ENCODE data around the gene GRAPL. TPM values are rescaled to one million over a fixed set of nuclear protein-coding genes. Genes with fewer than 3 reads are reported as not detected.
"Not testable (repeated sequence)": the region's sequence is repeated elsewhere in the genome, so short reads cannot be mapped to it uniquely, and the experiment has no call there.

GRAPL gene
- total RNA-seq, result 1 to 10 TPM; 1.4 TPM

DNA sequence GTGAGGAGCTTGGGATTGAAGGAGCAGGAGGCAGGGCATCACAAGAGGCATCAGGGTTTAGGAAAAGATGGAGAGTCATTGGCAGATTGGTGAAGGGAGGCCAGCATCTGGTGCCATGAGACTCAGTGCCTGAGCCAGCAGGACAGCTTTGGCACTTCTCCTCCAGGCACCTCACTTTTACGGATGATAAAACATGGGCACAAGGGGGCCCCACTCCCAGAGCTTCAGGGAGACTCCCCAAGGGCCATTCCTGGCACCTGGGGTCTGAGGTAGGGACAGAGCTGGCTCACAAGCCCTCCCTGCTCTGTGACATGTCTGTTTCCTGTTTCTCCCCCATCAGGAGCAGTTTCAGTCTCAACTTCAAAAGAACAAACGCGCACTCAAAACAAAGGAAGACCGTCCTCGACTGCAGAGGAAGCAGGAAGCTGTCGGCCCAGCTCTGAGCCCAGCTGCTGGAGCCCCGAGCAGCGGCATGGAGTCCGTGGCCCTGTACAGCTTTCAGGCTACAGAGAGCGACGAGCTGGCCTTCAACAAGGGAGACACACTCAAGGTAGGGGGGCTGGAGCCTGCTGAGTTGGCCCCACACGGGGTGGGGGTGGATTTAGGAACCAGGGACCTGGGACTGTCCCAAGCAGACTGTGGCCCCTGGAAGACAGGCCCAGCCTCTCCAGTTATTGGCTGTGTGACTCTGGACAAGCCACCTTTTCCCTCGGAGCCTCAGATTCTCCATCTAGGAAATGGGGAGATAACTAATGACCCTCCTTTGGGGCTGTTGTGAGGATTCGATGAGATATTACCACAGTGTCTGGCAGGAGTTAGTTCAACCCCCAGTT is at the start of gene GRAPL:
TSS of gene GRAPL (plus strand) at position 442 of the 833 bp plus-strand sequence. CDS start at position 473, 31 bp downstream.
- CTCF ChIA-PET, result not testable (repeated sequence)

DNA sequence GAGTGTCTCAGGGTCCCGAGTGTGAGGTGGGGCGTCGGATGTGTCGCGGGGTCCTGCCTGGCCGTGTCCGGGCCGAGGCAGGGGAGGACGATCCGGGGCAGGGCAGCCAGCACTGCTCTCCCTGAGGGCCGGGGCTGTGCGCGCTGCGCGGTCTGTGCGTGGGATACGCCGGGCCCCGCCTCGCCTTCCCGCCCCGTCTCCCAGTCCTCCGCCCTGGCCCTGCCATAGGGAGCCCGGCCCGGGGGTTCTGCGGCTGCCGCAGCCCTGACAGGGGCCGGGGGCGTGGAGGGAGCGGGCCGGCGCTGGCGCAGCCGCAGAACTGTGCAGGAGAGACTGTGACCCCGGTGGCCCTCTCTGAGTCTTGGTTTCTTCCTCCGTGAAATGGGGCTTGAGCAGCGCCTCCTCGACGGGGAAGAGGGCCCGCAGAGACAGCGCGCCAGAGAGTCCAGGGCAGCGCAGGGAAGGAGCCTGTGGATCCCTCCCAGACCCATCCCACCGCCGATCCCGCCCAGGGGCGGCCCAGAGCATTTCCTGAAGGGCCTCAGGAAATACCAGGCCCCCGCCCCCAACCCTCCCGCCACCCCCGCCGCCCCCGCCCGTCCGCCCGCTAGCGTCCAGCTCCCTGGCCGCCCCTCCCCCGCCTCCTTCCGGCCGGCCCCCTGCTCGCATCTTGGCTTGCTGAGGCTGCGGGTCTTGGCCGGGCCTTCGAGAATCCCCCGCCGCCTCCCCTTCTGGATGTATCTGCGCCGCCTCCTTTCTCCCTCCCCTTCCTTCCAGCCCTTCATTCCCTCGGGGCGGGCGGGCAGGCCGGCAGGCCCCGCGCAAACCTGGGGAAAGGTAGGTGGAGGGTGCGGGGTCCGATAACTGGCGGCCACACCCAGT is 38.3 kb upstream of the GRAPL start:
- CTCF ChIA-PET, result not testable (repeated sequence)

More for the DNA sequence above, at the start of gene GRAPL:
- POLR2A ChIA-PET, result not testable (repeated sequence)

DNA sequence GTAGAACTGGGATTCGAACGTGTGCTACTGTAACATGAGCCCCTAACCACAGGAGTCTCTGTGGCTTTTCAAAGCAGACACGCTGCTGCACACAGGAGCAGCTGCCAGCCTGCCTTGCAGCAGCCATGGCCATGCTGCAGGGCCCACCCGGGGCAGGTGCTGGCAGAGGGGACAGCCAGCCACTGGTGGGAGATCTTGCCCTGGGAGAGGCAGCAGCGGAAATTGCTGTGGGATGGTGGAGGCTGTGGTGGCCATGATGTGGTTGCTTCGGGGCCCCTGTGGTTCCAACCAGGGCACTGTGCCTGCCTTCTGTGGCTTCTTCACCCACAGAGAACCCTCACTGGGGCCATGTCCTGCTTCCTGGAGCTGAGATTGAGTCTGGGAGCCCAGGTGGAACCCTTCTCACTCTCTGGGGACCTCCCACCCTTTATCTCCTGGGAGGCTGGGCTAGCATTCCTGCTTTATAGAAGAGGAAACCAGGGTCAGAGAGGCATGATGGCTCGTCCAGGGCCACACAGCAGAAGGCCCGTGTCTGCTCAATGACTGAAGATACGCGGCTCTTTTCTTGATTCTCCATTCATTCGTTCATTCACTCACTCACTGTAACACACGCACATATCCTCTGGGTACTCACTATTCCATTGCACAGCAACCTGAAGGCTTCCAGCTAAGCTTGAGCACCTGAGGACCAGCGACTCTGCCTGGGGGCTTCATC is 37.2 kb upstream of the GRAPL start:
- CTCF ChIA-PET, POLR2A ChIA-PET: not testable (repeated sequence)

More for the DNA sequence above, 38.3 kb upstream of the GRAPL start:
- POLR2A ChIA-PET, result not testable (repeated sequence)

DNA sequence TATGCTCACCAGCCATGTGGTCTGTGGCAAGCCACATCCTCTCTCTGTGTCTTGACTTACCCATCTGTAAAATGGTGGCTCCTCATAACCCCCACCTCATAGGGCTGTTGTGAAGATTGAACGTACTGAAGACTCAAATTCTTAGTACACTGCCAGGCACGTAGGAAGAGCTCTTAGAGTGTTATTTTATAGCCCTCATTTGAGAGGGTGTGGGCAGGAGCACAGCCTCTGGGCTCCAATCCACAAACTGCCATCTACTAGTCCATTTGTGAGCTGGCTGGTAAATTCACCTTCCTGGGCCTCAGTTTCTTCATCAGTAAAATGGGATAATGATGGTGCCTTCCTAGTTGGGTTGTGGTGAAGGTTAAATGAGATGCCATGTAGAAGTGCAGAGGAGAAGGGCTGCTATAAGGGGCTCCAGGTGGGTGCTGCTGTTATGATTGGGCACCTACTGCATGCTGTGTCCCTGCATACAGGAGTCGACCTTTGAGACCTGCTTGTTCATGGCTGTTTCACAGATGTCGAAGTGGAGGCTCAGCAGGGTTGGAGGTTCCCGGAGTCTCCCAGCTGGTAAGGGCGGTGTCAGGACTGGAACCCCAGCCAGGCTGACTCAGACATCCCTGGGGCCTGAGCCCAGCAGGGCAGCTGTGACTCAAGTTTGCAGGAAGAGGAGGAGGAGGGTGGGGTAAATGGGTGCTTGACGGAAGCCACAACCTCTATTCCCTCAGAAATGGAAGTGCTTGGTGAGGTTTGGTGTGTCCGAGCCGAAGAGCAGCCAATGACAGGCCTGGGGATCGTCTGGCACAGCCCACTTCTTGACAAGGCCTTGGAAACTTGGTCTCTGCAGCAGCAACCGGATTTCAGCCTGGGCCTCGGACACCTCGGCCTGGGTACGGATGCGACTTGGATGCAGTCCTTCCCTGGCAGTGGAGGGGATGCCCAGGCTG is 34.4 kb upstream of the GRAPL start:
- POLR2A ChIA-PET, CTCF ChIA-PET: not testable (repeated sequence)

DNA sequence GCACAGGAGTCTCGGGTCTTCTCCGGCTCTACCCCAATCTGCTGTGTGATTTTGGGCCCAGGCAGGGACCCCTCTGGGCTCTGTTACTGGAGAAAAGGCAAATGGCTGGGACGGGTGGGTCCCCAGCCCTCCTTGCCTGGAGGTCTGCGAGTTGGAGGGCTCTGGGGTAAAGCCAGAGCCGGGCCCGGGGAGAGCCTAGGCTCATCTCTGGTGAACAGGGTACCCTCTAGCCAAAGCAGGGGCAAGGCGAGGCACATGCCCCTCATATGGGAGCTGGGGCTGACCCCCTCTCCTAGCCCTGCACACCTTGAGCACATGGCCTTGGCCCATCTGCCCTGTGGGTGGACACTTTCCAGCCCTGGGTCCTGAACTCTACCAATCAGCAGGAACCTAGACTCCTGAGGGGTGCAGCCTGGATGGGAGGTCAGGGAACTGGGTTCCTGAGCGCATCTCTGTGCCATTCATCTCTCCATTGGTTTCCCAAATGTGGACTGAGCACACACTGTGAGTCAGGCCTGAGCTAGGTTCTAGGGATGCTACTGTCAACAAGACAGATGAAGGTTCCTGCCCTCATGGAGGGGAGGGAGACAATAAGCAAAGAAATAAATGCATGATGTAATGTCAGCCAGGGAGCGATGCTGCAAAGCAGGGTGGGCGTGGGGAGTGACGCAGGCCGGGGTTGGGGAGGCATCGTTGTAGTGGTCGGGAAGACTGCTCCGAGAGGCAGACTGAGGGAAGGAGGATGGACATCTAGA is 33.5 kb upstream of the GRAPL start:
- POLR2A ChIA-PET, CTCF ChIA-PET: not testable (repeated sequence)

DNA sequence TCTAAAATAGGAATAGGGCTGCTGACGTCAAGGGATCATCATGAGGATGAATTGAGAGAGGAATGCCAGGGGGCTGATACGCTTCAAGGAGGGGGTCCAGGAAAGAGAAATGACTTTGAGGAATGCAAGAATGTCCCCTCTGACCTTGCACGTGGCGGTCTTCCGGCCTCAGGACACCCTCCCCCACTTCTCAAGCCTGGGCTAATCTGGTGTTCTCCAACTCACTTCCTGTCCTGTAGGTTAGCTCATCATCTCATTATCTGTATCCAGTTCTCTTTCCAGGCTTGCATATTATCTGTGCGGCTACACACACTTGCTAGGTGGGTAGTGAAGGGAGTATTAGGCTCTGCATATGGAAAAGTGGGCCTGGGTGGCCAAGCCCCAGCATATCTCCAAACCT is 18.9 kb upstream of the GRAPL start:
- CTCF ChIA-PET, POLR2A ChIA-PET: not testable (repeated sequence)

DNA sequence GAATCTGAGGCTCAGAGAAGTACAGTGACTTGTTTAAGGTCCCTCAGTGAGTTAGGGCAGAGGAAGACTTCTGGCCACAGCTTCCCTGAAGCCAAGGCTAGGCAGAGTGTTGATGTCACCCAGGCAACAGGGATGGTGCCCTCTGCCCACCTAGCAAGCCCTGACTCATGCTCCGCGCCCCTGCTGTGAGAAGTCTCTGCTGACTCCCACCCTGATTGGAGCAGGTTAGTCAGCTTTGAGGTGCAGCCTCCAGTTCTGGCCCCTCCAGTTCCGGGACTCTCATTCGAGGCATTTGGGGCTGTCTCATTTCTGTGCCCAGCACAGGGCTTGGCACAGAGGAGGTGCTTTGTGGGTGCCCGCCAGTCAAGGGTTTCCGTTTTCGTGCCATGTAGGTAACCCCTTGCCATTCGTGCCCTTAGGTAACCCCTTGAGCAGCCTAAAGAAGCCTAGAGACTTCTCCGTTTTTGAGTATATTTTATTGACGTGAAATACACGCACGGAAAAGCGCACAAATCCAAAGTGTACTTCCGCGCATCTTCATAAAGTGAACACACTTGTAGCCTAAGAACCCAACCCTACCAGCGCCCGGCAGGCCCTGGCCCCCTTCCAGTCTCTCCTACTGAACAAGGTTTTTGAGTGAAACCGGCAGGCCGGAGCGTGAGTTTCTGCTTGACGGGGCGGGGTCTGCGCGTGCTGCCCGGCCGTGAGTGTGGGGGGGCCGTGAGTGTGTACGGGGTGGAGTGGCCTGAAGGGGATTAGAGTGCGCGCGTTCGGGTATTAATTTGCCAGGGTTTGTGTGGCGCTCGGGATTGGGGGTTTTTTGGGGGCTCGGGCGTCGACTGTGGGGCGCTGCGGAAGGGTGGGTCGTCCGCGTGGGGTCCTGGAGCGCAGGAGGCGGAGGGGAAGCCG is 16.9 kb upstream of the GRAPL start:
- CTCF ChIA-PET, POLR2A ChIA-PET: not testable (repeated sequence)

DNA sequence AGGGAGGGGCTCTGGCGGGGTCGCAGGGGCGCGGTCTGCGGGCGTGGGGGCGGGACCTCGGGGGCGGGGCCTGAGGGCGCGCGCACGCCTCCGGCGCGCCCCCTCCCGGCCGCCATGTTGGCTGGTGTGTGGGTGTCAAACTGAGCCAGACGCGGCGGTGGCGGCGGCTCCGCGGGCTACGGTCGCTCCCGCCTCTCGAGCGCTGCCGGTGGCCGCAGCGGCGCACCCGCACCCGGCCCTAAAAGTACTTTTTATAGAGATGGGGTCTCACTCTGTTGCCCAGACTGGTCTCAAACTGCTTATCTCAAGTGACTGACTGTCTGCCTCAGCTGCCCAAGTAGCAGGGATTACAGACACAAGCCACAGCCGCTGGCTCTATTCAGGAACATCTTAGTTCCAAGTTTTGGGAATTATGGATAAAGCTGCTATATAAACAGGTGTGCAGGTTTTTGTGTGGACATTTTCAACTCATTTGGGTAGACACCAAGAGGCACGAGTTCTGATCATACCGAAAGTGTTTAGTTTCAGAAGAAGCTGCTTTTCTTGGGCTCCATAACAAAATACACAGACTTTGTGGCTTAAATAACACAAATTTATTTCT is 16.2 kb upstream of the GRAPL start:
- CTCF ChIA-PET, POLR2A ChIA-PET: not testable (repeated sequence)

DNA sequence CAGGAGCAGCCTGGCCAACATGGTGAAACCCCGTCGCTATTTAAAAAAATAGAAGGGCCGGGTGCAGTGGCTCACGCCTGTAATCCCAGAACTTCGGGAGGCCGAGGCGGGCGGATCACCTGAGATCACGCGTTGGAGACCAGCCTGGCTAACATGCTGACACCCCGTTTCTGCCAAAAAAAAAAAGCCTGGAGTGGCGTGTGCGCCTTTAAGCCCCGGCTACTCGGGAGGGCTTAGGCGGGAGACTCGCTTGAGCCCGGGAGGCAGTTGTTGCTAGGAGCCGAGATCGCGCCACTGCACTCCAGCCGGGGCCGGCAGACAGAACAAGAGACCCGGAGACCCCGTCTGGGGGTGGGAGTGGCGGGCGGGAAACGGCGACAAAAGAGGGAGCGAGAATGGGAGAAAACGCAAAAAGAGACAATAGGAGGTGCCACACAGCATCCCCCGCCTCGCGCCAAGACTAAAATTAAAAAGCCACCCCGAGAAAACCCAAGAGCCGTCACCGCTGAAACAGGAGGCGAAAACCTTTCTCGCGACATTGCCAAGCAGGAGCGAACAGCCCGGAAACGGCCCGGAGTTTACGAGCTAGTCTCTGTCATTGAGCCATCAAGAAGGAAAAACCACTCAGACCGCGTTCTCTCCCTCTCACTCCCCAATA is 15.5 kb upstream of the GRAPL start:
- POLR2A ChIA-PET, CTCF ChIA-PET: not testable (repeated sequence)

DNA sequence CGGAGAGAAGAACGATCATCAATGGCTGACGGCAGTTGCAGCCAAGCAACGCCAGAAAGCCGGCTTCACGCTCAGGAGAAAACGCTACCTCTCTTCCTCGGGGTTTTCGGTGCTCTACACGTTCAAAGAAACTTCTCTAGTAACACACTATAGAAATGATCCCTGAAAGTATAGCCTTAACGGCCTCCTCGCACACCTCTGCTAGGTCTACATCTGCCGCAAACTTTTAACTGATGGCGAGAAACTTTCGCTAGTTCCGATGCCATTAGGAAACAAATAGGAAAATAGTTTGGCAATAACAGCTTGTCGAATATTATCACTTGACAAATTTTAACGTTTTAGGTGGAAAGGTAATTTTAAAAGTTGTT is 14.9 kb upstream of the GRAPL start:
- POLR2A ChIA-PET, CTCF ChIA-PET: not testable (repeated sequence)

DNA sequence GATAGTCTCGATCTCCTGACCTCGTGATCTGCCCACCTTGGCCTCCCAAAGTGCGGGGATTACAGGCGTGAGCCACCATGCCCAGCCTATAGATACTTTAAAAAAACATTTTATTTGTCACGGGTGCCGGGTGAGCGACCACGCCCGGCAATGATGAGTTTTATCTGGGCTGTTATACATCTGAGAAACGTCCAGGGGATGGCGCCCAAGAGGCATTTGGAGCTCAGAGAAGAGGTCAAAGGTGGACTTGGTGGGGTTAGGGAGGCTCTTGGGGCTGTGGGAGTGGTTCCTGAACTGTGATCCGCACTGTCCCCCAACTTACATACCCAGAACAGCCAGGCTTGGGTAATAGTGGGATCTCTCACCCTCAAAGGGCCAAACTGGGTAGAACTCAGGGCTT is 8.7 kb upstream of the GRAPL start:
- CTCF ChIA-PET, POLR2A ChIA-PET: not testable (repeated sequence)

DNA sequence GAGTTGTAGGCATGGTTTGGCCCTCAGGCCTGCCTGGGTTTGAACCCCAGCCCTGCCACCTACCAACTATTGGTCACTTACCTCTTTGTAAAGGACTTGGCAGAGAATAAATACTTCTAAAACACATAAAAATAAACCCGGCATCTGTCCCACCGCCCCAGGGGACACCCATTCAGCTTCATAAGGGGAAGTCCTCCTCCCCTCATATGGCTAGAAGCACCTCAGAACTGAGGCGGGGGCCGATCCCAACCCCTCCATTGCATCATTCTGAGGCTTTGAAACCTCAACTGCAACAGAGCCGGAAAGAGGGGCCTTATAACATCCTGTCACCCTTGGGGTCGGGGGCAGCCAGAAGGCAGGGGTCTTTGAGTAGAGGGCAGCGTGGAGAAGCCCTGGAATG is 2.1 kb upstream of the GRAPL start:
- POLR2A ChIA-PET, CTCF ChIA-PET: not testable (repeated sequence)

DNA sequence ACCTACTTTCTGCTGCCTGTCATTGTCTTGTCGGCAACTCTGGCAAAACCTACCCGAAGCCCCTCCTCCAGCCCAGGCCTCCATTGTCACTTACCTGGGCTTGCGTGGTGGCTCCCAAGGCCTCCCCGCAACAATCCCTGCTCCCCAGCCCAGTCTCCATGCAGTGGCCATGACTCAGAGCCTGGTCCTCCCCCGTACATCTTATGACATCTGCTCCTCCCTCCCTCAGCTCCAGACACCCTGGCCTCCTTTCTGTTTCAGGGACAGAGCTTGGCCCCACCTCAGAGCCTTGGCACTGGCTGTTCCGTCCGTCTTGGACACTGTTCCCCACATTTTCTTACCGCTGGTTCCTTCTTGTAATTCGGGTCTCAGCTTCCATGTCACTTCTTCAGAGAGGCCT is 2.1 kb downstream of the GRAPL start:
- CTCF ChIA-PET, POLR2A ChIA-PET: not testable (repeated sequence)

DNA sequence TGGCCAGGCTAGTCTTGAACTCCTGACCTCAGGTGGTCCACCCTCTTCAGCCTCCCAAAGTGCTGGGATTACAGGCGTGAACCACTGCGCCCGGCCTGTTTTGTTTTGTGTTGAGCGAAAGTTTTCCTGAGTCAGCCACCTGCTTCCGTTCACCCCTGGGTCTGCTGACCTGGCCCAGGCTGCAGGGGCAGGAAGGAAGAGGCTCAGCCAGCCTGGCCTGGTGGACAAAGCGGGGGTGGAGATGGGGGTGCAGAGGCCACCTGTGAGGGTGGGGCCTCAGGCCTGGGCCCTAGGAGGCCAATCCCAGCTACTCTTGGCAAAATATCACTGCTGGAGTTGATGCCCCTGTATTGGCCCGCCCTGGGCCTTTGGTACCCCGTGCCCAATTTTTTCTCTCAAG is 3.7 kb downstream of the GRAPL start:
- CTCF ChIA-PET, result not testable (repeated sequence)

DNA sequence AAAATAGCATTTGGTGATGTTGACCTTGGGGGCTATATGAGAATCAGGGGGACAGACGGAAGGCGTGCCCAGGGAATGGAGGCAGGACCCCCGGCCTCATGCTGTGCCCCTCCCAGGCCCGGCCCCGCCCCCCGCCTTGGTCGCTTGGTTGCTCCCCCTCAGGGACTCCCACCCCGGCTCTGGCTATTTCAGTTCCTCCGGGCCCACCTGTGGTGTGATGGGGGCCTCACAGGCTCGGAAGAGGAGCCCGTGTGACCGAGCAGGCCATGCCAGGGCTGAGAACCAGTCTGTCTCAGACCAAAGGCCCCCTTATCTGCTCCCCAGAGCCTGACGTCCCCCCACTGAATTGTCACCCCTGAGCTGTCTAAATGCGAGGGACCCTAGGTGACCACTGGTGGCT is 4.4 kb downstream of the GRAPL start:
- POLR2A ChIA-PET, CTCF ChIA-PET: not testable (repeated sequence)

More for the DNA sequence above, 3.7 kb downstream of the GRAPL start:
- POLR2A ChIA-PET, result not testable (repeated sequence)

DNA sequence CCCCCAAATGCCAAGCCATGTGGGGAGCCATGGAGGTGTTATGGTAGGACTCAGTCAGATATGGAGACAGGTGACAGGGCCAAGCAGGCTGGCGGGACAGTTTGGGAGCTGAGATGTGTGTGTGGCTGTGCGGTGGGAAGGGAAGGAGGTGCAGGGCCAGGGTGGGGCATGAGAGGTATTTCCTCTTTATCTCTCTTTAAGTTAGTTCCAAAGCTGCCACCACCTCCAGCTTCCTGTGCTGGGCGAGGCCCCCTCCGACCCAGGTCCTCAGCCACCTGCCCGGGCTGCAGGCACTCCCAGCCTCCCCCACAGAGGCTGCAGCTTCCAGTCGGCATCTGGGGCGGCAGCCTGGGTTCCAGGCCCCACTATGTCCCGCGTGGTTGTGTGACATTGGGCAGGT is 6.4 kb downstream of the GRAPL start:
- POLR2A ChIA-PET, CTCF ChIA-PET: not testable (repeated sequence)

DNA sequence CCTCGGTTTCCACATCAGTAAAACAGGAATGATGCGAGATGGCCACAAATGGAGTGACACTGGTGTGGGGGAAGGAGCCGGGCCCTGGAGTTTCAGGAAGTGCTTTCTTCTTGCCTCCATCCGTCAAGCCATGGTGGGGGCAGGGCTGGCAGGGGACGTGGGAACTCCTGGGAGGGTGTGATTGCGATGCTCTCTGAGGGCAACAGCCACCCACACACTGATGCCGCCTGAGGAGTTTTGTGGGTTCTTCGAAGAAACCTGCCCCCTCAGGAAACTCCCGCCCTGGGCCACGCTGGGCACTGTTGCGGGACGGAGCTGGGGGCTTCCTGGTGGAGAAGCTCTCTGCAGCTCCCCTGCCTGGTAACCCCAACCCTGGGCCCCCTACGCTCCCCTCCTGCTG is 8.0 kb downstream of the GRAPL start:
- CTCF ChIA-PET, POLR2A ChIA-PET: not testable (repeated sequence)

Measured in activated CD8-positive, alpha-beta memory T cell treated with anti-CD3 and anti-CD28 coated beads for 36 hours (primary cell).